ENCODE data around the gene TMEM131. TPM values are rescaled to one million over a fixed set of nuclear protein-coding genes. Genes with fewer than 3 reads are reported as not detected.

Gene TMEM131
- total and polyA plus RNA-seq, 12 donors: 13.7 to 57.5 (median 34.0) TPM

DNA sequence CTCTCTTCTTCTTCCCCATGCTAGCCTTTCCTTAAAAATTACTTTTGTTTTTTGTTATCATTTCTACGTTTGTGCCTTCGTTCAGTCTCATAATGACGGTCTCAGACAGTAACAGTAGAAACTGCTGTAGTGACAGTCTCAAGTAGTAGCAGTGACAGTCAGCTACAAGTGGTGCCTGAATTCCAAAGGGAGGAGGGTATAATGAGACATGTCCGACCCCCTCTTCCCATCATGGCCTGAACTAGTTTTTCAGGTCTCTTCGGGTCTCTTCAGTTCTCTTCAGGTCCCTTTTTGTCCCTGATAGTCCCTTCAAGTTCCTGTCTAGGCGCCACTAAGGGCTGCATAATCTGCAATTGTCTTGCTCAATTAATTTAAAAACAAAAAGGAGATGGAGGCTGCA, 12.6 kb downstream of the TMEM131 start:
- TF ChIP-seq, protein P1, sequence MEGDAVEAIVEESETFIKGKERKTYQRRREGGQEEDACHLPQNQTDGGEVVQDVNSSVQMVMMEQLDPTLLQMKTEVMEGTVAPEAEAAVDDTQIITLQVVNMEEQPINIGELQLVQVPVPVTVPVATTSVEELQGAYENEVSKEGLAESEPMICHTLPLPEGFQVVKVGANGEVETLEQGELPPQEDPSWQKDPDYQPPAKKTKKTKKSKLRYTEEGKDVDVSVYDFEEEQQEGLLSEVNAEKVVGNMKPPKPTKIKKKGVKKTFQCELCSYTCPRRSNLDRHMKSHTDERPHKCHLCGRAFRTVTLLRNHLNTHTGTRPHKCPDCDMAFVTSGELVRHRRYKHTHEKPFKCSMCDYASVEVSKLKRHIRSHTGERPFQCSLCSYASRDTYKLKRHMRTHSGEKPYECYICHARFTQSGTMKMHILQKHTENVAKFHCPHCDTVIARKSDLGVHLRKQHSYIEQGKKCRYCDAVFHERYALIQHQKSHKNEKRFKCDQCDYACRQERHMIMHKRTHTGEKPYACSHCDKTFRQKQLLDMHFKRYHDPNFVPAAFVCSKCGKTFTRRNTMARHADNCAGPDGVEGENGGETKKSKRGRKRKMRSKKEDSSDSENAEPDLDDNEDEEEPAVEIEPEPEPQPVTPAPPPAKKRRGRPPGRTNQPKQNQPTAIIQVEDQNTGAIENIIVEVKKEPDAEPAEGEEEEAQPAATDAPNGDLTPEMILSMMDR (IDR thresholded peaks at IDR 0.05): no peak
- TF ChIP-seq POLR2A (IDR thresholded peaks at IDR 0.05): no peak
- Histone ChIP-seq H3K27me3 (no peaks in the 10 kb centered on the region), H3K9me3 (replicated peaks in 1 of 3) (peaks cover 0 to 7% (median 5%) of the 10 kb centered on the region in 3 donors), H3K4me3 (no peak overlapping the region), H3K36me3 (replicated peaks in 1 of 2) (no peaks in the 10 kb centered on the region), H3K4me1 (replicated peaks in 1 of 2) (peaks cover 0 to 6% of the 10 kb centered on the region in 2 donors), H3K27ac (no peak overlapping the region)
- no peak for DNase-seq
- 90 to 93% (median 91%) methylated on average over 6 of the region's 6 CpGs for WGBS, 4 donors
- intact Hi-C loops (cut with DNase I): no loop called here

DNA sequence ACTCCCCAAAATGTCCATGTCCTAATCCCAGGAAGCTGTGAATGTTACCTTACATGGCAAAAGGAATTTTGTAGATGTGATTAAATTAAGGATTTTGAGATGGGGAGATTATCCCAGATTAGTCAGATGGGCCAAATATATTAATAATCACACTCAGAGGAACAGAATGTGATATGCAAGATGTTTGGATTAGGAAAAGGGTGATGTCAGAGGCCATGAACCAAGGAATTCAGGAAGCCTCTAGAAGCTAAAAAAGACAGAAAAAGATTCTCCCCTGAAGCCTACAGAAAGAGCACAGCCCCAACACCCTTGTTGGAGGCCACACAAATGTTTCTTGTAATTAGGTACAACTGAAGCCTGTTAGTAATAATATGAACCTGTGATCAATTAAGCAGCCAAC, 13.1 kb downstream of the TMEM131 start:
- Histone ChIP-seq H3K9me3 (replicated peaks in 1 of 3) (peaks cover 0 to 7% (median 2%) of the 10 kb centered on the region in 3 donors), H3K27ac (no peak overlapping the region), H3K4me3 (no peak overlapping the region), H3K36me3 (replicated peaks in 1 of 2) (no peaks in the 10 kb centered on the region), H3K27me3 (no peaks in the 10 kb centered on the region), H3K4me1 (replicated peaks in 1 of 2) (peaks cover 0 to 6% of the 10 kb centered on the region in 2 donors)
- DNase-seq: no peak
- TF ChIP-seq, protein P1 (IDR thresholded peaks at IDR 0.05): no peak
- TF ChIP-seq POLR2A (IDR thresholded peaks at IDR 0.05): no peak
- intact Hi-C loops (cut with DNase I): no loop called here

DNA sequence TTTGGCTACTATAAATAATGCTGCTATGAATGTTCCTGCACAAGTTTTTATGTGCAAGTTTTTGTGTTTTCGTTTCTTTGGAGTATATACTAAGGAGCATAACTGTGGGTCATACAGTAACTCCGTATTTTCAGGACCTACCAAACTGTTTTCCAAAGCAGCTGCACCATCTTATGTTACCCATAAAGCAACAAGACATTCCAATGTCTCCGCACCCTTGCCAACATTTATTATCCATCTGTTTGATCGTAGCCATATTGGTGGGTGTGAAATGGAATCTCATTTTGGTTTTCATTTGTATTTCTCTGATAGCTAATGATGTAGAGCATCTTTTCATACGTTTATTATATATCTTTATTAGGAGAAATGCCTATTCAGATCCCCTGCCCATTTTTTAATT, 13.8 kb downstream of the TMEM131 start:
- DNase-seq: no peak
- Histone ChIP-seq H3K9me3 (replicated peaks in 1 of 3) (peaks cover 0 to 7% (median 0%) of the 10 kb centered on the region in 3 donors), H3K4me3 (no peak overlapping the region), H3K4me1 (replicated peaks in 1 of 2) (peaks cover 0 to 6% of the 10 kb centered on the region in 2 donors), H3K36me3 (replicated peaks in 1 of 2) (no peaks in the 10 kb centered on the region), H3K27ac (no peak overlapping the region), H3K27me3 (no peaks in the 10 kb centered on the region)
- 94 to 97% (median 95%) methylated on average over 5 of the region's 5 CpGs for WGBS, 4 donors
- TF ChIP-seq, protein P1 (IDR thresholded peaks at IDR 0.05): no peak
- TF ChIP-seq POLR2A (IDR thresholded peaks at IDR 0.05): no peak
- intact Hi-C loops (cut with DNase I): no loop called here

GRCh38 chr2:97979904-97980303, 15.8 kb downstream of the TMEM131 start:
- TF ChIP-seq POLR2A (IDR thresholded peaks at IDR 0.05): no peak
- TF ChIP-seq, protein P1 (IDR thresholded peaks at IDR 0.05): no peak
- intact Hi-C loops (cut with DNase I): no loop called here
- WGBS, 4 donors: 81 to 96% (median 89%) methylated on average over 2 of the region's 2 CpGs
- no peaks in the 10 kb centered on the region for H3K27me3 ChIP-seq
- no peaks in the 10 kb centered on the region for H3K36me3 ChIP-seq (replicated peaks in 1 of 2)
- H3K4me1 ChIP-seq (replicated peaks in 1 of 2): peaks cover 0 to 6% of the 10 kb centered on the region in 2 donors
- DNase-seq: no peak
- no peaks in the 10 kb centered on the region for H3K9me3 ChIP-seq (replicated peaks in 1 of 3)
- no peak overlapping the region for H3K27ac ChIP-seq
- H3K4me3 ChIP-seq: no peak overlapping the region
